HCT116 (cell line): ENCODE measurements around the gene NME9. TPM values are rescaled to one million over a fixed set of nuclear protein-coding genes. Genes with fewer than 3 reads are reported as not detected.

Experiments
- ATAC-seq: fragments of 200-7000 bp; cut with Tn5 transposase; 2 replicates; pipeline ENCODE4 v1.9.1; 2020; ENCODE audit warnings: mild to moderate bottlenecking, moderate library complexity
- BruUV-seq: library from RNA; stranded (reverse); fragments of 400-500 nt; replicated peaks from 2 replicates; lab custom pipeline; 2021; lab: Mats Ljungman, UMichigan
- CTCF ChIA-PET: fragments of 300-600 bp; sonication (Branson Sonifier 250); formaldehyde crosslinking; loops from one replicate; lab custom pipeline; 2021; ENCODE audit warnings: antibody characterized with exemption; lab: Charles Lee
- POLR2A ChIA-PET: fragments of 300-600, 350-600 bp; sonication (Branson Sonifier 250); formaldehyde crosslinking; loops from one replicate; lab custom pipeline; 2021; ENCODE audit warnings: antibody characterized with exemption; lab: Charles Lee
- RAD21 ChIA-PET, 2 experiments: fragments of 300-600 bp; sonication (Branson Sonifier 250); formaldehyde crosslinking; loops; one replicate each; lab custom pipeline; 2023; ENCODE audit warnings: low total read pairs in 2 of 2; ENCODE audit not compliant: uncharacterized antibody in 2 of 2, unreplicated experiment in 2 of 2, low non-redundant PET in 1 of 2; lab: Charles Lee
- DNase-seq: peaks from one replicate; pipeline ENCODE4 v3.0.0-alpha.2; 2010; ENCODE audit warnings: low read depth, low spot score
- H2AFZ ChIP-seq: fragments of 200-600 bp; shearing (Covaris generic), sonication (generic); 2 replicates; pipeline ENCODE4 v1.6.1; 2017; ENCODE audit warnings: low read depth, mixed run types, mixed read lengths, antibody characterized with exemption, low read length; ENCODE audit not compliant: poor library complexity, severe bottlenecking
- H3K27ac ChIP-seq: 2 replicates; pipeline ENCODE4 v1.5.1; 2012; ENCODE audit warnings: low read depth, low read length
- H3K27me3 ChIP-seq: fragments of 200-600 bp; sonication (generic); 2 replicates; pipeline ENCODE4 v1.6.1; 2016; ENCODE audit warnings: mixed run types, low read length, mixed read lengths; ENCODE audit not compliant: insufficient read depth
- H3K36me3 ChIP-seq, 2 experiments: fragments of 200-500 bp in 1 of 2; fragments of 200-600 bp in 1 of 2; sonication (Bioruptor generic) in 1 of 2; sonication (generic) in 1 of 2; 2 replicates each; pipeline versions ENCODE4 v1.5.1 to v1.6.1; 2014 to 2016; ENCODE audit warnings: low read length in 2 of 2, inconsistent platforms in 1 of 2, mixed read lengths in 1 of 2, mixed run types in 1 of 2; ENCODE audit not compliant: insufficient read depth in 2 of 2, control insufficient read depth in 1 of 2
- H3K4me1 ChIP-seq, 2 experiments: fragments of 200-600 bp in 1 of 2; sonication (generic) in 1 of 2; 2 replicates each; pipeline versions ENCODE4 v1.5.1 to v1.6.1; 2012 to 2017; ENCODE audit warnings: low read length in 2 of 2, inconsistent platforms in 1 of 2, mild to moderate bottlenecking in 1 of 2, mixed read lengths in 1 of 2, mixed run types in 1 of 2, moderate library complexity in 1 of 2; ENCODE audit not compliant: insufficient read depth in 2 of 2, control insufficient read depth in 1 of 2
- H3K4me2 ChIP-seq: fragments of 200-600 bp; sonication (generic); 2 replicates; pipeline ENCODE4 v1.6.1; 2017; ENCODE audit warnings: mixed run types, low read length, mixed read lengths
- H3K4me3 ChIP-seq, 2 experiments: fragments of 200-600 bp in 1 of 2; sonication (generic) in 1 of 2; replicated peaks in 1 of 2; 2 replicates each; pipeline ENCODE4 v1.5.1; 2011 to 2016; ENCODE audit warnings: low read length in 2 of 2, control low read depth in 1 of 2, low read depth in 1 of 2, mild to moderate bottlenecking in 1 of 2, mixed read lengths in 1 of 2, mixed run types in 1 of 2
- H3K79me2 ChIP-seq: fragments of 200-600 bp; sonication (generic); 2 replicates; pipeline ENCODE4 v1.6.1; 2017; ENCODE audit warnings: mild to moderate bottlenecking, mixed run types, low read length, moderate library complexity, mixed read lengths; ENCODE audit not compliant: insufficient read depth
- H3K9ac ChIP-seq: fragments of 200-600 bp; sonication (generic); 2 replicates; pipeline ENCODE4 v1.6.1; 2016; ENCODE audit warnings: low read length, mixed read lengths
- H3K9me2 ChIP-seq: fragments of 200-600 bp; sonication (generic), shearing (Covaris generic); 2 replicates; pipeline ENCODE4 v1.6.1; 2017; ENCODE audit warnings: mixed run types, mild to moderate bottlenecking, moderate library complexity; ENCODE audit not compliant: insufficient read depth
- H3K9me3 ChIP-seq, 2 experiments: fragments of 200-500 bp in 1 of 2; fragments of 200-600 bp in 1 of 2; sonication (Bioruptor generic) in 1 of 2; sonication (generic) in 1 of 2; 2 replicates each; pipeline ENCODE4 v1.6.1; 2014 to 2017; ENCODE audit warnings: low read length in 2 of 2, mixed read lengths in 2 of 2, inconsistent platforms in 1 of 2, low read depth in 1 of 2, mild to moderate bottlenecking in 1 of 2, mixed run types in 1 of 2, moderate library complexity in 1 of 2; ENCODE audit not compliant: control insufficient read depth in 1 of 2, insufficient read depth in 1 of 2
- H4K20me1 ChIP-seq: fragments of 200-600 bp; sonication (generic), shearing (Covaris generic); 2 replicates; pipeline ENCODE4 v1.6.1; 2017; ENCODE audit warnings: mixed run types, mild to moderate bottlenecking, moderate library complexity; ENCODE audit not compliant: insufficient read depth
- ATF3 ChIP-seq: IDR thresholded peaks from 2 replicates; pipeline ENCODE4 v1.6.1; 2012
- CBX3 ChIP-seq: IDR thresholded peaks from 2 replicates; pipeline ENCODE4 v1.6.1; 2012; ENCODE audit warnings: low read depth
- CTCF ChIP-seq, 3 experiments: fragments of 200-600 bp in 1 of 3; sonication (generic) in 1 of 3; IDR thresholded peaks in 2 of 3; conservative IDR thresholded peaks in 1 of 3; 2 replicates each; pipeline ENCODE4 v1.5.1; 2012 to 2017; ENCODE audit warnings: low read depth in 2 of 3, low read length in 2 of 3, antibody characterized with exemption in 1 of 3, borderline replicate concordance in 1 of 3, control low read depth in 1 of 3, mild to moderate bottlenecking in 1 of 3, mixed read lengths in 1 of 3, mixed run types in 1 of 3, moderate library complexity in 1 of 3; ENCODE audit not compliant: insufficient read depth in 1 of 3
- EGR1 ChIP-seq: IDR thresholded peaks from 2 replicates; pipeline ENCODE4 v1.6.1; 2012; ENCODE audit warnings: low read depth
- ELF1 ChIP-seq: IDR thresholded peaks from 2 replicates; pipeline ENCODE4 v1.6.1; 2012; ENCODE audit warnings: low read depth, borderline replicate concordance
- EZH2phosphoT487 ChIP-seq: fragments of 200-600 bp; IDR thresholded peaks from 2 replicates; pipeline ENCODE4 v1.6.1; 2018; ENCODE audit warnings: antibody characterized with exemption, borderline replicate concordance
- FOSL1 ChIP-seq: IDR thresholded peaks from 2 replicates; pipeline ENCODE4 v1.6.1; 2012; ENCODE audit warnings: low read depth
- JUND ChIP-seq: IDR thresholded peaks from 2 replicates; pipeline ENCODE4 v1.6.1; 2012
- POLR2A ChIP-seq: IDR thresholded peaks from 2 replicates; pipeline ENCODE4 v1.7.0; 2011; ENCODE audit warnings: borderline replicate concordance; ENCODE audit not compliant: insufficient read depth, insufficient read length; ENCODE audit errors: extremely low read depth
- POLR2AphosphoS5 ChIP-seq: IDR thresholded peaks from 2 replicates; pipeline ENCODE4 v1.6.1; 2011; ENCODE audit warnings: mild to moderate bottlenecking, low read depth, low read length, moderate library complexity
- SIN3A ChIP-seq: IDR thresholded peaks from 2 replicates; pipeline ENCODE4 v1.6.1; 2012; ENCODE audit warnings: low read depth
- SRF ChIP-seq: IDR thresholded peaks from 2 replicates; pipeline ENCODE4 v1.6.1; 2012; ENCODE audit warnings: low read depth
- YY1 ChIP-seq: IDR thresholded peaks from 2 replicates; pipeline ENCODE4 v1.6.1; 2011; ENCODE audit warnings: low read length, low read depth, moderate library complexity, mild to moderate bottlenecking; ENCODE audit not compliant: insufficient replicate concordance; ENCODE audit errors: extremely low read depth
- ZFX ChIP-seq: fragments of 450-650 bp; IDR thresholded peaks from 2 replicates; pipeline ENCODE4 v1.6.1; 2017
- ZNF274 ChIP-seq: fragments of 200-500 bp; sonication (Bioruptor generic); IDR thresholded peaks from 2 replicates; pipeline ENCODE4 v1.6.1; 2014; ENCODE audit warnings: mild to moderate bottlenecking, low read depth, low read length, inconsistent platforms
- intact Hi-C: fragments of 100-400 bp; cut with micrococcal nuclease; formaldehyde crosslinking; loops from 2 replicates; pipeline ENCODE4 v1.10.0; 2022
- total RNA-seq: library from RNA; stranded (reverse); gene quantifications from one replicate; pipeline ENCODE4 v1.2.1, GENCODE V29; 2021; ENCODE audit not compliant: unreplicated experiment
- TF ChIP-seq, protein P1 (sequence below): IDR thresholded peaks from 2 replicates; pipeline ENCODE4 v1.6.1; 2012

The NME9 gene
- total RNA-seq, 1 experiment from 2014 or later: 0.79 TPM

GRCh38 chr3:138351151-138351550 lies 21.5 kb upstream of the NME9 start:
- BruUV-seq: no TSS peak
- TF ChIP-seq FOSL1 (no peak), SIN3A (no peak), POLR2AphosphoS5 (no peak), ZFX (no peak), POLR2A (no peak), ZNF274 (no peak), YY1 (no peak), JUND (no peak), CBX3 (no peak), EGR1 (no peak), ELF1 (no peak), SRF (no peak), CTCF (IDR thresholded peaks at IDR 0.05 in 2 of 3, conservative IDR thresholded peaks at IDR 0.05 in 1 of 3; ENCODE audit: borderline replicate concordance in 1 of 3, insufficient read depth in 1 of 3, low read depth in 2 of 3, low read length in 2 of 3) (no peak), EZH2phosphoT487 (no peak), ATF3 (no peak)
- TF ChIP-seq, protein P1, sequence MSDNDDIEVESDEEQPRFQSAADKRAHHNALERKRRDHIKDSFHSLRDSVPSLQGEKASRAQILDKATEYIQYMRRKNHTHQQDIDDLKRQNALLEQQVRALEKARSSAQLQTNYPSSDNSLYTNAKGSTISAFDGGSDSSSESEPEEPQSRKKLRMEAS: no peak
- Histone ChIP-seq H3K9ac (no peak overlapping the region), H2AFZ (no peak overlapping the region), H3K36me3 (no peaks in the 10 kb centered on the region), H3K27me3 (no peaks in the 10 kb centered on the region), H4K20me1 (no peaks in the 10 kb centered on the region), H3K79me2 (no peaks in the 10 kb centered on the region), H3K4me1 (peaks cover 3 to 16% of the 10 kb centered on the region in 2 experiments; a peak in 3 of 4 replicates), H3K4me3 (no peak overlapping the region), H3K4me2 (no peak overlapping the region), H3K27ac (no peak overlapping the region), H3K9me3 (no peaks in the 10 kb centered on the region), H3K9me2 (no peaks in the 10 kb centered on the region)
- POLR2A ChIA-PET: interaction anchor here (1.3 kb wide), 1 partner anchor 23 kb away, joined by 3 read pairs; no protein-coding TSS in a partner anchor
- CTCF ChIA-PET: no interaction called here
- RAD21 ChIA-PET: no interaction called here
- intact Hi-C loops: no loop called here
- ATAC-seq (no peak), DNase-seq (no peak)
